HepG2 (cell line): Measurements from ENCODE around the gene TTLL10.

Experiments
- SKIL ChIP-seq: sonication (generic); formaldehyde crosslinking; IDR thresholded peaks from 2 replicates; pipeline ENCODE4 v1.8.0; 2022; ENCODE audit warnings: missing genetic modification reagents, mild to moderate bottlenecking, moderate library complexity, borderline replicate concordance
- ZNF143 ChIP-seq: sonication (generic); formaldehyde crosslinking; IDR thresholded peaks from 2 replicates; pipeline ENCODE4 v1.4.0; 2020; ENCODE audit warnings: missing genetic modification reagents
- TF ChIP-seq, protein P1 (sequence below): sonication (generic); formaldehyde crosslinking; IDR thresholded peaks from 2 replicates; pipeline ENCODE4 v1.5.0; 2020; ENCODE audit warnings: mild to moderate bottlenecking, missing genetic modification reagents, moderate library complexity
- TF ChIP-seq, protein P2 (sequence below): IDR thresholded peaks from 2 replicates; pipeline ENCODE4 v1.6.1; 2016; ENCODE audit warnings: low read depth

DNA sequence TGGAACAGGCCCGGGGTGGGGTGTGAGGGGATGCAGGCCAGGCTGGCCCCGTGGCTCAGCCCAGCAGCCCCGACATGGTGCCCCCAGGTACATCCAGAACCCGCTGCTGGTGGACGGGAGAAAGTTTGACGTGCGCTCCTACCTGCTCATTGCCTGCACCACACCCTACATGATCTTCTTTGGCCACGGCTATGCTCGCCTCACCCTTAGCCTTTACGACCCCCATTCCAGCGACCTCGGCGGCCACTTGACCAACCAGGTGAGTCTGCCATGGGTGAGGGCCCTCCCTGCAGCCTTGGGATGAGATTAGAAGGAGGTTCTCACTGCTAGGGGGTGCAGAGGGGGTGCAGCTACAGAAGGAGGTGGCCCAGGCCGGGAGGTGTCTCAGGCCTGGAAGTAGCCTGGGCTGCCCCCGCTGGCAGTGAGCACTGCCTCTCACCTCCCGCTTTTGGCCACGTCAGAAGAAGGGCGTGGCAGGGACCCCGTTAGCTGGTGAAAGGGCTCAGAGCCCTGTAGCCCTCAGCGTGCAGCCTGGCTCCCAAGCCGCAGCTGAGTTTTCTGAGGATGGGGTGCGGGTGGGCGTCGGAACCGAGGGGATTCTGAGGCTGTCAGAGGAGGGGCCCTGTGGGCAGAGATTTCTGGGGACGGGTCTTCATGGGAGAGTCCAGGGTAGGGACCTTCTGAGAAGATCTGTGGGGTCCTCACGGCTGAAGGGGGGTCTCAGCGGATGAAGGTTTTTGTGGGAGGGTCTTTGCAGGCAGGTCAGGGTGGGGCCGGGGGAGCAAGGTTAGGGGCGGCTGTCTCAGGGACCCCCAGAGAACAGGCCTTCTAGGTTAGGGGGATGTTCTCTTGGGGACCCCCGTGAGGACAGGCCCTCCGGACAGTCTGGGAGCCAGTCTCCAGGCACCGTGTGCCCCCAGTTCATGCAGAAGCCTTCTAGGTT, 10.4 kb downstream of the TTLL10 start:
- TF ChIP-seq ZNF143 (no peak), SKIL (CRISPR knock-in tag) (no peak)
- TF ChIP-seq, protein P1, sequence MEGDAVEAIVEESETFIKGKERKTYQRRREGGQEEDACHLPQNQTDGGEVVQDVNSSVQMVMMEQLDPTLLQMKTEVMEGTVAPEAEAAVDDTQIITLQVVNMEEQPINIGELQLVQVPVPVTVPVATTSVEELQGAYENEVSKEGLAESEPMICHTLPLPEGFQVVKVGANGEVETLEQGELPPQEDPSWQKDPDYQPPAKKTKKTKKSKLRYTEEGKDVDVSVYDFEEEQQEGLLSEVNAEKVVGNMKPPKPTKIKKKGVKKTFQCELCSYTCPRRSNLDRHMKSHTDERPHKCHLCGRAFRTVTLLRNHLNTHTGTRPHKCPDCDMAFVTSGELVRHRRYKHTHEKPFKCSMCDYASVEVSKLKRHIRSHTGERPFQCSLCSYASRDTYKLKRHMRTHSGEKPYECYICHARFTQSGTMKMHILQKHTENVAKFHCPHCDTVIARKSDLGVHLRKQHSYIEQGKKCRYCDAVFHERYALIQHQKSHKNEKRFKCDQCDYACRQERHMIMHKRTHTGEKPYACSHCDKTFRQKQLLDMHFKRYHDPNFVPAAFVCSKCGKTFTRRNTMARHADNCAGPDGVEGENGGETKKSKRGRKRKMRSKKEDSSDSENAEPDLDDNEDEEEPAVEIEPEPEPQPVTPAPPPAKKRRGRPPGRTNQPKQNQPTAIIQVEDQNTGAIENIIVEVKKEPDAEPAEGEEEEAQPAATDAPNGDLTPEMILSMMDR (CRISPR knock-in tag), result no peak
- TF ChIP-seq, protein P2, sequence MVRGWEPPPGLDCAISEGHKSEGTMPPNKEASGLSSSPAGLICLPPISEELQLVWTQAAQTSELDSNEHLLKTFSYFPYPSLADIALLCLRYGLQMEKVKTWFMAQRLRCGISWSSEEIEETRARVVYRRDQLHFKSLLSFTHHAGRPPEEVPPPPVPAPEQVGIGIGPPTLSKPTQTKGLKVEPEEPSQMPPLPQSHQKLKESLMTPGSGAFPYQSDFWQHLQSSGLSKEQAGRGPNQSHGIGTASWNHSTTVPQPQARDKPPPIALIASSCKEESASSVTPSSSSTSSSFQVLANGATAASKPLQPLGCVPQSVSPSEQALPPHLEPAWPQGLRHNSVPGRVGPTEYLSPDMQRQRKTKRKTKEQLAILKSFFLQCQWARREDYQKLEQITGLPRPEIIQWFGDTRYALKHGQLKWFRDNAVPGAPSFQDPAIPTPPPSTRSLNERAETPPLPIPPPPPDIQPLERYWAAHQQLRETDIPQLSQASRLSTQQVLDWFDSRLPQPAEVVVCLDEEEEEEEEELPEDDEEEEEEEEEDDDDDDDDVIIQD (CRISPR knock-in tag), result no peak
